ENCODE data around the gene HFM1. TPM values are rescaled to one million over a fixed set of nuclear protein-coding genes. Genes with fewer than 3 reads are reported as not detected.
"Not testable (repeated sequence)": the region's sequence is repeated elsewhere in the genome, so short reads cannot be mapped to it uniquely, and the experiment has no call there.

The HFM1 gene
- total and polyA plus RNA-seq, 12 donors, result 0.17 to 7.8 (median 2.9) TPM

DNA sequence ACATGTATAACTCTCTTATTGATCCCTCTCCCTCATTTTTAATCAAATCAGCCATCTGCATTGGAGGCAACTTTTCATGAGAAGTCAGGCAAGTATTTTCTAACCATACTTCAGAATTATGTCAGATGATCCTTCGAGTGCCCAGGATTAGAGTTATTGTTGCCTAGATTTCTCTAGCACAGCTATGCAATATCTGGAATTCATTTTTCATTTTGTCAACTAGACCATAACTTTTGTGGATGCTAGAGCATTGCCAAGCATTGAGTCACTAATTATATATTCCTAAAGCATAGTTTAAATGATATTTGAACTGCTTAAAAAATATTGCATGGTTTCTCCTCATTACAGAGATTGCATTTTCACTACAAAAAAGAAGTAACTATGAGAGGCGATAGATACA lies 21.2 kb downstream of the HFM1 start:
- Histone ChIP-seq H3K9me3 (no peaks in the 10 kb centered on the region), H3K27ac (no peak overlapping the region), H3K4me3 (no peak overlapping the region), H3K4me1 (no peaks in the 10 kb centered on the region), H3K27me3 (no peaks in the 10 kb centered on the region), H3K36me3 (no peaks in the 10 kb centered on the region)
- DNase-seq (no peak), ATAC-seq (no peak)
- intact Hi-C loops (cut with DNase I), result no loop called here
- 84% methylated on average over 2 of the region's 2 CpGs for WGBS, 2 donors
- TF ChIP-seq, protein P1, sequence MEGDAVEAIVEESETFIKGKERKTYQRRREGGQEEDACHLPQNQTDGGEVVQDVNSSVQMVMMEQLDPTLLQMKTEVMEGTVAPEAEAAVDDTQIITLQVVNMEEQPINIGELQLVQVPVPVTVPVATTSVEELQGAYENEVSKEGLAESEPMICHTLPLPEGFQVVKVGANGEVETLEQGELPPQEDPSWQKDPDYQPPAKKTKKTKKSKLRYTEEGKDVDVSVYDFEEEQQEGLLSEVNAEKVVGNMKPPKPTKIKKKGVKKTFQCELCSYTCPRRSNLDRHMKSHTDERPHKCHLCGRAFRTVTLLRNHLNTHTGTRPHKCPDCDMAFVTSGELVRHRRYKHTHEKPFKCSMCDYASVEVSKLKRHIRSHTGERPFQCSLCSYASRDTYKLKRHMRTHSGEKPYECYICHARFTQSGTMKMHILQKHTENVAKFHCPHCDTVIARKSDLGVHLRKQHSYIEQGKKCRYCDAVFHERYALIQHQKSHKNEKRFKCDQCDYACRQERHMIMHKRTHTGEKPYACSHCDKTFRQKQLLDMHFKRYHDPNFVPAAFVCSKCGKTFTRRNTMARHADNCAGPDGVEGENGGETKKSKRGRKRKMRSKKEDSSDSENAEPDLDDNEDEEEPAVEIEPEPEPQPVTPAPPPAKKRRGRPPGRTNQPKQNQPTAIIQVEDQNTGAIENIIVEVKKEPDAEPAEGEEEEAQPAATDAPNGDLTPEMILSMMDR (IDR thresholded peaks at IDR 0.05), result no peak

DNA sequence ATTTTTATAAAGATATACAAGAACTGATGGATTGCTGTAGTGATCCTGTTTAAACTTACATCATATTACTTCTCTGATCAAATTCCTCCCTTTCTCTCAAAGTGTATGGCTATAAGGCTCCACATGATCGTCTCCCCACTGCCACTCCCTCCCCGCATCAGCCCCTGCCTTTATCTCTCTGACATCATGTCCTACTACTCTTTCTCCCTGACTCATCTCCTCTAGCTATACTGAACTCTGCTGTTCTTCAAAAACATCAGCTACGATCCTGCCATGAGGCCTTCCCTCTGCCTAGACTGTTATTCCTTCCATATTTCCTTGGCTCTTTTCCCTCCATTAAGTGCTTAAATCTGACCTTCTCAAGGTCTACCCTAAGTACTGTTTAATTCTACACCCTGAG lies 22.8 kb downstream of the HFM1 start:
- Histone ChIP-seq H3K4me1 (no peaks in the 10 kb centered on the region), H3K27ac (no peak overlapping the region), H3K4me3 (no peak overlapping the region), H3K27me3 (no peaks in the 10 kb centered on the region), H3K9me3 (no peaks in the 10 kb centered on the region), H3K36me3 (no peaks in the 10 kb centered on the region)
- DNase-seq (no peak), ATAC-seq (no peak)
- TF ChIP-seq, protein P1 (IDR thresholded peaks at IDR 0.05), result no peak
- intact Hi-C loops (cut with DNase I), result no loop called here
- 68 to 73% methylated on average over 3 of the region's 3 CpGs for WGBS, 2 donors

DNA sequence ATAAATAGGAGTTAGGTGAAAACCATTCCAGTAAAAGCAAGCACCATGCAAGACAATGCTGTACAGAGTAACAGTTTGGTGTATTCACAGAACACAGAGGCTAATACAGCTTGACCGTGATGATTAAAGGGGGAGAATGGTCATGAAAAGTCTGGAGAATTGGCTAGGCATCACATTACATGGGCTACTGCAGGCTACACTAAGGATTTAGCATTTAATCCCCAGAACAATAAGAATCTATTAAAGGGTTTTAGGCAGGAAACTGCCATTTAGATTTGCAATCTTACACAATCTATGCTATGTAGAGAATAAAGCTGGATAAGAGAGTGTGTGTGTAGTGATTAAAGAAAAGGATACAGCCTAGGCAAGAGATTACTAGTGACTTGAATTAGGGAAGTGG lies 30.6 kb downstream of the HFM1 start:
- 88 to 90% methylated on average over 1 of the region's 1 CpG for WGBS, 2 donors
- Histone ChIP-seq H3K27ac (no peak overlapping the region), H3K4me3 (no peak overlapping the region), H3K4me1 (no peaks in the 10 kb centered on the region), H3K9me3 (no peaks in the 10 kb centered on the region), H3K27me3 (no peaks in the 10 kb centered on the region), H3K36me3 (peaks cover 0 to 9% (median 0%) of the 10 kb centered on the region in 9 donors)
- DNase-seq (no peak), ATAC-seq (no peak)
- TF ChIP-seq, protein P1 (IDR thresholded peaks at IDR 0.05), result no peak
- intact Hi-C loops (cut with DNase I), result no loop called here

DNA sequence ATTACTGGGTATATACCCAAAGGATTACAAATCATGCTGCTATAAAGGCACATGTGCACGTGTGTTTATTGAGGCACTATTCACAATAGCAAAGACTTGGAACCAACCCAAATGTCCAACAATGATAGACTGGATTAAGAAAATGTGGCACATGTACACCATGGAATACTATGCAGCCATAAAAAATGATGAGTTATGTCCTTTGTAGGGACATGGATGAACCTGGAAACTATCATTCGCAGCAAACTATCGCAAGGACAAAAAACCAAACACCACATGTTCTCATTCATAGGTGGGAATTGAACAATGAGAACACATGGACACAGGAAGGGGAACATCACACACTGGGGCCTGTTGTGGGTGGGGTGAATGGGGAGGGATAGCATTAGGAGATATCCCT lies 32.4 kb downstream of the HFM1 start:
- DNase-seq; H3K9me3 ChIP-seq; intact Hi-C loops (cut with DNase I); ATAC-seq; H3K4me1 ChIP-seq; H3K4me3 ChIP-seq; H3K36me3 ChIP-seq; H3K27me3 ChIP-seq; H3K27ac ChIP-seq: not testable (repeated sequence)
- 95% methylated on average over 3 of the region's 3 CpGs for WGBS, 2 donors

DNA sequence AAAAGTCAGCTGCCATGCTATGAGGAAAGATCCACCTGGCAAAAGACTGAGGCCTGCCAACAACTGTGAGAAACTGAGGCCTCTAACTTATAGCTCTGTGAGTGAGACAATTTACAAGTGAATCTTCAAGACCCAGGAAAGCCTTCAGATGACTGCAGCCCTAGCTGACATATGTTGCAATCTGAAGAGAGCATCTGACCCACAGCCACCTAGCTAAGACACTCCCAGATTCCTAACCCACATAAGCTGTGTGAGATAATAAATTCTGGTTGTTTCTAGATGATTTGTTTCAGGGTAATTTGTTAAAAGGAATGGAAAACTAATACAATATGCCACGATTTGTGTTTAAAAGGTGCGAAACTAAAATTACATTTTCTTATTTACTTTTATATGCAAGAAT lies 55.1 kb downstream of the HFM1 start:
- ATAC-seq (no peak), DNase-seq (no peak)
- no peaks in the 10 kb centered on the region for H3K4me1 ChIP-seq
- 96 to 97% methylated on average over 2 of the region's 2 CpGs for WGBS, 2 donors
- peaks cover 0 to 15% (median 12%) of the 10 kb centered on the region in 11 donors for H3K9me3 ChIP-seq
- TF ChIP-seq, protein P1 (IDR thresholded peaks at IDR 0.05), result no peak
- H3K27ac ChIP-seq, result no peak overlapping the region
- no peak overlapping the region for H3K4me3 ChIP-seq
- intact Hi-C loops (cut with DNase I), result no loop called here
- H3K36me3 ChIP-seq, result peaks cover 0 to 20% (median 0%) of the 10 kb centered on the region in 9 donors
- H3K27me3 ChIP-seq, result no peaks in the 10 kb centered on the region
